CD4-positive, alpha-beta T cell treated with Interferon gamma for 1 hour (primary cell): ENCODE measurements around the gene DTNBP1.
"Not testable (repeated sequence)": the region's sequence is repeated elsewhere in the genome, so short reads cannot be mapped to it uniquely, and the experiment has no call there.

Experiments used
- DNase-seq: peaks from one replicate; pipeline ENCODE4 v3.0.0-alpha.2; 2020

DTNBP1 gene

DNA sequence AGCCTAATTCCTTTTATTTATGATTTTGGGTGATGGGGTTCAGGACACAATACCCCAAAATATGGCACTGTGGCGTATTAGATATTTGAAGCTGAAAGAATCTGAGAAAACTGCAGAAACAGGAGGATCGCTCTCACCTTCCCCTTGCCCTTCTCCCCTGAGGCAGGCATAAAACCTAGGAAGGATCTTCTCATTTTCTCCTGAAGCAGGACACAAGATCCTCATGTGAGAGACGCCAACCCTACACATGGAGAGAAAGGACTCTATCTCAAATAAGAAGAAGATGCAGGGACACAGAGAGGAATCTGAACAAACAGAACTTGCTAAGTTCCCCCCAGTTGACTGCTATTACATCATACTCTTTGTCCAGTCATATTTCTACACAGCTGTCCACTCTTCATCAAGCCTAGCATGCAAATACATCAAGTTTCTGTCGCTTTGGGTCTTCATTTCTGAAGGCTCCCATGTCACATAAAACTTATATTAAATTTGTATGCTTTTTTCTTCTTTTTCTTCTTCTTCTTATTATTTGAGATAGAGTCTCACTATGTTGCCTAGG, 109.0 kb downstream of the DTNBP1 start:
- no peak for DNase-seq

DNA sequence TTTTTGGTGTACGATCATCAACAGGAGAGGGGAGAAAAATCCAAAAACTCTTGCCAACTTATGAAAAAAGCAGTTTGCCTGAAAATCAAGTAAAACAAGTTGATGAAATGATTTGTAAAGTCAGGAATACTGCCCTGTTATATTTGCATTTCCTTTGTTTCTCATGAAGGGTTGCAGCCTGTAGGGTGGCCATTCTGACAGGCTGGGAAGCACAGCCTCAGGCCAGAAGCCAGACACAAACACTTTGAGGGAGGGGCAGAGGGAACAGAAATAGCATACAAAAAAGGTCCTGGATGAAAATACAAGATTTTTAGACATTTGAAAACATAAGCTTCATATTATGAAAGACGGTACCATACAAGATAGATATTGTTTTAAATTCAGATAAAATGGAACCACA, 109.8 kb downstream of the DTNBP1 start:
- no peak for DNase-seq

DNA sequence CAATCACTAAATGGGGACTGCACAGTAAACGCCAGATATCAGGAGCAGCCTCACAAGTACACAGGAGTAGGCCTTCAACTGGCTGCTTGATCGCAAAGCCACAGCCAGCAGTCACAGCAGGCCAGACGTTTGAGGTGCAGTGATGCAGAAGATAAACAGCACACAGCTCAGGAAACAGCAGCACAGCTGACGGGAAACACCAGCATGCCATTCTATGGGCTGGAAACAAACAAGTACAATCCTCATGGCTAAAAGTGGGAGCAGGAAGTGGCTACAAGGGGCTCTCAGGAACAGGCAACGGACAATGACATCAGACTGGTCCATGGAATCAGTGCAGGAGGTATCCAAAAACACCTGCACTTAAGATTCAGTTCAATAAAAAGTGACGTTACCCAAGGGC, 111.0 kb downstream of the DTNBP1 start:
- DNase-seq: no peak

DNA sequence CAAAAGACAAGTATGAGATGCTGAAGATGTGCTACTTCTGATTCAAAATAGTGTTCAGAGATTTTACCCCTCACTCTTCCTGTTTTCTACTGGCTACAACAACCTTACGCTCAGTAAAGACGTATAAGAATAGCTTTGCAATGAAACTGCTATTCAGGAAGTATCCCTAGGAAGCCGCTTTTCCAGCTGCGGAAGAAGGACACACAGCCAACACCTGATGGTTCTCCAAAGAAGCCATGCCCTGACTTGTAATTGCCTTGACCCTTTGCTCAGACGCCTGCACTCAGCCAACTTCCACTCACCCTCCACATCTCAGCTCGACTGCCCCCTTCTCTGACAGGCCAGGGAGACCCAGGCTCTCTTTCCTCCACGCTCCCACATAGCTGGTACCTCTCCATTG, 111.6 kb downstream of the DTNBP1 start:
- DNase-seq: no peak

DNA sequence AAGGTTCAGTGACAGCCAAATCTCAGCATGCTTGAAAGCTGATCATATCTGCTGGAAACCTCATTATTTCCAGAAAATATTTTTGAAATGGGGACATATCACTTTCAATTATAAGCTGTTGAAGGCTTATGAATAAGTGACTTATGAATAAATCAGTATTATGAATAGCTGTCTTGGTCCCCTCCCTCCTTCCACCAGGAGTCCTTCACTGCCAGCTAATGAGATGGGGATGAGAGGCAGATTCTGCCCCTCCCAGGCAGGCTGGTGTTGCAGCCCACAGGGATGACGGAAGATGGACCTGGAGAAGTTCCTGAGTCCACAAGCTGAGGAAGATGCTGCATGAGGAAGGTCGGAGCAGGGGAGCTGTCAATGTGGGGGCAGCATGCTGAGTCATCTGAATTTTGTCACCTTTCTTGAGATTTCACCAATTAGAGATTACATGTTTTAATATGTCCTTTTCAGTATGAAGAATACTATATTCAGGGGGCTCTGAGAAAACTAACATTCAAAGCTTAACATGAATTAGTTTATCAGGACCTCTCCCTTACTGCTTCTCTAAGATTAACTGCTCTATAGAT, 112.2 kb downstream of the DTNBP1 start:
- no peak for DNase-seq

DNA sequence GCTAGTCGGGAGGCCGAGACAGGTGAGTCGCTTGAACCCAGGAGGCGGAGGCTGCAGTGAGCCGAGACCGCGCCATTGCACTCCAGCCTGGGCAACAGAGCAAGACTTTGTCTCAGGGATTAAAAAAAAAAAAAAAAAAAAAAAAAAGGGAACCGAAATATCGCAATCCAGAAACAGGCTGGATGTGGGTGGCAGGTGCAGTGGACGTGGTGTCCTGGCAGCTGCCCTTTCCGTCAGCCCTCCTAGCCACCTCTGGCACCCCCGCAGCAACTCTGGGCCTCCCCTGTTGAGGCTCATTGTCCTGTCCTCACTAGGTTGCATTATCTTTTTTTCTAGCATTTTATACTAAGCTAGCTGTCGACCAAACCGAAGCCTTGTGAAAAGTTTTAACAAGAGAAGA, 113.5 kb downstream of the DTNBP1 start:
- no peak for DNase-seq

DNA sequence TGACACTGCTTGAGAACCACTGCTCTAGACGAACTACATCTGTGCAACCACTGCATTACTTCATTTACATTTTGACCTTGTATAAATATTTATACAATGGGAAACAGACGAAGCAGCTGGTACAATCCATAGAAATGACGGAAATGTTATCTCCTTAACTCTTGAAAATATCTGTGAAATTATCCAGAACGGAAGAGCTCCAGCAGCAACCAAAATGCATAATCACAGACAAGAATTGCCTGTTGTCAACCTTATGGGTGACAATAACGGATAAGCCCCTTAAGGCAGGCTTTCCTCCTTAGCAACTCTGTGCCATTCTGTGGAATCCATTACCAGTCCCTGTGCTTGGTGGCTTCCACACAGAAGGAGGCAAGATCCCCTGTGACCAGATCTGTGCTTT, 115.4 kb downstream of the DTNBP1 start:
- DNase-seq: no peak

DNA sequence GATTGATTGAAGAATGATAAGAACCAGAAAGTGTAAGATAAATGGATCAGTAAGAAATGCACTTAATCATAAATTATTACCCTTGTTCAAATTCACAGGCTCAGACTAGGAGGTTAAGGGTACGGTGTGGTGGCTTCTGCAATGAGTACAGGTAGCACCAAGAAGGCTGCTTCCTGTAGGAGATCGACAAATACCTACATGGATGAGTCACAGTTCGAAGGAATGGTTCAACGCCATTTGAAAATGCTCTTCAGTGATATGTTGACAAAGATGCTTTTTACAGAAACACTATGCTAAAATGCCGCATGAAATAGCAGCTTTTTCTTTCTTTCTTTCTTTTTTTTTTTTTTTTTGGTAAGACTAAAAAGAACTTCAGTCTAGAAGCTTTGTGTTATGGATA, 116.2 kb downstream of the DTNBP1 start:
- DNase-seq: no peak

DNA sequence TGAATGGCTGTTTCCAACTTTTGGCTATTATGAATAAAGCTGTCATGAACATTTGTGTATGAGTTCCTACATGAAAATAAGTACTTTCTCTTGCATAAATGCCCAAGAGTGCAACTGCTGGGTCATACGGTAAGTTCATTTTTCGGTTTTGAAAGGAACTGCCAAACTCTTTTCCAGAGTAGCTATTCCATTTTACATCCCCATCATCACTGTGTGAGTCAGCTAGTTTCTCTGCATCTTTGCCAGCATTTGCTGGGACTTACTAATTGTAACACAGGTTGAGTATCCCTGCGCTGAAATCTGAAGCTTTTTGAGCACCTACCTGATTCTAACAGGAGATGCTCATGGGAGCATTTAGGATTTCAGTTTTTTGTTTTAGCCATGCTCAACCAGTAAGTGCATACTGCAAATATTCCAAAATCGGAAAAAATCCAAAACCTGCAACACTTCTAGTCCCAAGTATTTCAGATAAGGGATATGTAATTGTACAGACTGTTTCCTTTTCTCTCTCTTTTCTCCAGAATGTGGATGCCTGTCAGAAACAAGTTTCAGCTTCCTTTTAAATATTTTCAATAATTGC, 118.4 kb downstream of the DTNBP1 start:
- no peak for DNase-seq

DNA sequence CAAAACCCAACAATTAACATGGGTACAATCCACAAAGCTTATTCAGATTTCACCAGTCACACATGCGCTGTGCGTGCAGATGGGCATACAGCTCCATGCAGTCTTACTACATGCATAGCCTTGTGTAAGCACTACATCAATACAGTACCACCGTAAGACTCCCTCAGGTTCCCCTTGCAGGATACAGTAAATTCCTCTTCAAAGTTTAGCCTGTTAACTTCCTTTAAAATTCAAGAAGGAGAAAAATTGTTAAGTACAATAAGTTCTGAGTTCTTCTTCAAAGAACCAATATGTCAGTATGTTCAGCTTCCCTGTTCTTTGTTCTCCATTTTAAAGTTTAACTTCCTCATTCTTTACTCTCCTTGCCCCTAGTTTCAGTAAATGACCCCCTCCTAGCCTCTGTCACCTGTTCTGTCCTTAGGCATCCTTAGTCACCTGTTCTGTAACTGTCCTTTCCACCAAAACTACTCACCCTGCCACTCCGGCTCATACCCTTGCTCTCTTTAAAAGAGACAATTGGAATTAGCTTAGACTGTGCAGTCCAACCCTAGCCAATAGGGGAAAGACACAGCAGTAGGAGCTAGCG, 119.4 kb downstream of the DTNBP1 start:
- DNase-seq: not testable (repeated sequence)

DNA sequence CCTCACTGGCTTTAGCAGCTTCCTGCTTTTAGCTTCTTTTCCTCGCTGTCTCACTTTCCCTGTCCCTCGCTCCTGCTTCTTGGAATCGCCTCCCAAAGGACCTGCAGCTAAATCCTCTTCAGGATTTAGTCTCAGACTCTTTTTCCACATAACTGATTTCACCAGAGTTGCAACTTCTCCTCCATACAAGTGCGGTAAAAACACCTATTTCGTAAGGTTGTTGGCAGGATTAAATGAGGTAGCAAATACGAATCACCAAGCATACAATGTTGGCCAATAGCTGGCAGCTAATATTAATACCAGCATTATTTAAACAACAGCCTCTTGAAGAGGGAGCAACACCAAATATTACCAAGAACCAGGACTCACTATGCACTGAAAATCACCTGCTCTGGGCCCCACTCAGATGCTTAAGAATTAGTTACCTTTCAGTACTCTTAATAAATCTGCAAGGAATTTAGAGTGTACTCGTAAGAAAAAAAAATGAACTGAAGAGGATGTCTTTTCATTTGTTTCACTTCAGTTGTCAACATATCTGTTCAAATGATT, 123.0 kb downstream of the DTNBP1 start:
- DNase-seq: no peak

DNA sequence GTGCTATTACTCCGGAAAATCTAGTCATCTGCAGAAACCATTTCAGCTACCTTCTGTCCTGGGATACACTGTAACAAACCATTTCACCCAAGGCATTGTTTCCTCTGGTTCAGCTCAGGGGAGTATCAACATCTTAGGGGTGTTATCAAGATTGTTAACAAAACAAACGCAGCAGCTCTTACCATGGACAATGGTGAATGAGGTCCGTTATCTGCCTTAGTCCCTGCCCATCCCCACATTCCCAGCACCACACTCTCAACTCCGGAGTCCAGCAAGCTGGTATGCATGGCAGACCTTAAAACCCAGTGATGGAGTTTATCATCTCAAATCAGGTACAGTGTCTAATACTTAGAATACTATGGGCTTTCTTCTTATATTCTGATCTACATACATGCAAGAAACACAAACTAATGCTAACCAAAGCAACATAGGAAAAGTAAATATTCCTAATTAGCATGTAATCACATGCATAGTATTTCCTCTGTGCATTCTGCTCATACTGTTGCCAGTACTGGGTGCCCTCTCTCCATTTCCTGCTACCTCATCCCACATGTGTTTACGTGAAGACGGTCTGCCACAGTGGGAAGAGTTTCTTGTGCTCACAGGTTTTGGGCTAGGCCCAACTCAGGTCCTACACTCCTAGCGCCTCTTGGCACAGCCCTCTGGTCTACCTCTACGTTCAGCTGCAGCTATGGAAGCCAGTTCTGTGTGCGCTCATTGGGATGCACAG, 123.9 kb downstream of the DTNBP1 start:
- DNase-seq: no peak

DNA sequence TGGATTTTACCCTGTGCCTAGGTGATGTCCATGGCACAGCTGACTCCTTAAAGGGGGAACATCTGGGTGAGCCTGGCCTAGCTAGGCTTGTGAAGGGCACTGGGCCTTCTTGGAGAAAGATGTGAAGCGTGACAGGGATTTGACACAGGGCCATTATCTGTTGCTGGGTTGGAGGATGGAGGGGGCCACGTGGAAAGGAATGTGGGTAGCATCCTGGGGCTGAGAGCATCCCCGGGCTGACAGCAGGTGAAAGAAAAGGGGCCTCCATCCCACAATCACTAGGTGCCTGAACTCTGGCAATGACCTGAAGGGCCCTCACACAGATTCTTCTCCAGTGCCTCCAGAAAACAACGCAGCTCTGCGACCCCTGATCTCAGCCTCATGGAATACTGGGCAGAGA, 124.7 kb downstream of the DTNBP1 start:
- no peak for DNase-seq

DNA sequence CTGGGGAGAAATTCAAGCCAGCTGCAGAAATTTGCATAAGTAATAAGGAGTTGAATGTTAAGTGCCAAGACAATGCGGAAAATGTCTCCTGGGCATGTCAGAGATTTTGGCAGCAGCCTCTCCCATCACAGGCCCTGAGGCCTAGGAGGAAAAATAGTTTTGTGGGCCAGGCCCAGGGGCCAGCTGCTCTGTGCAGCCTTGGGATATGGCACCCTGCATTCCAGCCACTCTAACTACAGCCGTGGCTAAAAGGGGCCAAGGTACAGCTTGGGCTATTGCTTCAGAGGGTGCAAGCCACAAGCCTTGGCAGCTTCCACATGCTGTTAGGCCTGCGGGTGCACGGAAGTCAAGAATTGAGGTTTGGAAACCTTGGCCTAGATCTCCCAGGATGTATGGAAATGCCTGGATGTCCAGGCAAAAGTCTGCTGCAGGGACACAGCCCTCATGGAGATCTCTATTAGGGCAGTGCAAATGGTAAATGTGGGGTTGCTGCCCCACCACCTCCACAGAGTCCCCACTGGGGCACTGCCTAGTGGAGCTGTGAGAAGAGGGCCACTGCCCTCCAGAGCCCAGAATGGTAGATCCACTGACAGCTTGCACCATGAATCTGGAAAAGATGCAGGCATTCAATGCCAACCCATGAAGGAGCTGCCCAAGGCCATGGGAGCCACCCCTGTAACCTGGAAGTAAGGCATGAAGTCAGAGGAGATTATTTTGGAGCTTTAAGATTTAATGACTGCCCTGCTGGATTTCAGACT, 126.5 kb downstream of the DTNBP1 start:
- no peak for DNase-seq

DNA sequence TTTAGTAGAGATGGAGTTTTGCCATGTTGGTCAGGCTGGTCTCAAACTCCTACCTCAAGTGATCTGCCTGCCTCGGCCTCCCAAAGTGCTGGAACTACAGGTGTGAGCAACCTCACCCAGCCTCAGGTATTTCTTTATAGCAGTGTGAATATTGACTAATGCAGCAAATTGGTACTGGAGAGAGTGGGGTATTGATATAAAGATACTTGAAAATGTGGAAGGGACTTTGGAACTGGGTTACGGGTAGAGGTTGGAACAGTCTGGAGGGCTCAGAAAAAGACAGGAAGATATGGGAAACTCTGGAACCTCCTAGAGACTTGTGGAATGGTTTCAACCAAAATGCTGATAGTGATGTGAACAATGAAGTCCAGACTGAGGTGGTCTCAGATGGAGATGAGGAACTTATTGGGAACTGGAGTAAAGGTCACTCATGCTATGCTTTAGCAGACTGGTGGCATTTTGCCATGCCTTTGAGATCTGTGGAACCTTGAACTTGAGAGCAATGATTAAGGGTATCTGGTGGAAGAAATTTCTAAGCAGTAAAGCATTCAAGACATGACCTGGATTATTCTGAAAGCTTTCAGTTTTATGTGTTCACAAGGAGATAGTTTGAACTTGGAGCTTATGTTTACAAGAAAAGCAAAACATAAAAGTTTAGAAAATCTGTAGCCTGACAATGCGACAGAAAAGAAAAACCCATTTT, 127.2 kb downstream of the DTNBP1 start:
- no peak for DNase-seq

DNA sequence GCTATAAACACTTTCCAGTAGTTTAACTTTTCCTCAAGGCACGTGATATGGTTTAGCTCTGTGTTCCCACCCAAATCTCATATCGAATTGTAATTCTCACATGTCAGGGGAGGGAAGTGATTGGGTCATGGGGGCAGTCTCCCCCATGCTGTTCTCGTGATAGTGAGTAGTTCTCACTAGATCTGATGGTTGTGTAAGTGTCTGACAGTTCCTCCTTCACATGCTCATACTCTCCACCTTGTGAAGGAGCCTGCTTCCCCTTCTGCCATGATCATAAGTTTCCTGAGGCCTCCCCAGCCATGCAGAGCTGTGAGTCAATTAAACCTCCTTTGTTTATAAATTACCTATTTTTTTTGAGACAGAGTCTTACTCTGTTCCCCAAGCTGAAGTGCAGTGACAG, 127.9 kb downstream of the DTNBP1 start:
- peak; percentile 29 for DNase-seq

DNA sequence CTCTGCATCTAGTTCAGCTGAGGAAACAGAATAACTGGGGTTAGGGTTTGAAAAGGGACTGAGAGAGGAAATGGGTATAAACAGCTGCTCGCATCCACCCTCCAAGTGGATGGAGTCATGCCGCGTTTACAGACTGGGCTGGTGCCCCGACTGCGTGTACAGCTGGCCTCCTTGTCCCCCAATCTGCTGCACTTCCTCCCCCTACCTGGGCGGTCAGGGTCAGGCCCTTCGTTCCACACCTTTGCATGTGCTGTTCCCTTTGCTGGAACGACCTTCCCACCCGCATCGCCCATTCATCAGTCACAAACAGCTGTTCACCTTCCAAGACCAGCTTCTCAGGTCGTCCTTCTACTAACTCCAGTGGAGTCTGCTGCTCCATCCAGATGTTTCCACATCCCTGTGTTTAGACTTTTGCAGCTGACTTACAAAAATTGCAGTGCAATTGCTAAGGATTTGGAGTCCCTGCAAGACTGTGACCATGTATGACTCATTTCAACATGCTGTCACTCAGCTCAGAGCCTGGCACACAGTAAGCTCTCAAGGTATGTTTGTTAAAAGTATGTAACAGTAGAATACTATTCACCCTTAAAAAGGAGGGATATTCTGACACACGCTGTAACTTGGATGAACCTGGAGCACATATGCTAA, 129.3 kb downstream of the DTNBP1 start:
- no peak for DNase-seq

DNA sequence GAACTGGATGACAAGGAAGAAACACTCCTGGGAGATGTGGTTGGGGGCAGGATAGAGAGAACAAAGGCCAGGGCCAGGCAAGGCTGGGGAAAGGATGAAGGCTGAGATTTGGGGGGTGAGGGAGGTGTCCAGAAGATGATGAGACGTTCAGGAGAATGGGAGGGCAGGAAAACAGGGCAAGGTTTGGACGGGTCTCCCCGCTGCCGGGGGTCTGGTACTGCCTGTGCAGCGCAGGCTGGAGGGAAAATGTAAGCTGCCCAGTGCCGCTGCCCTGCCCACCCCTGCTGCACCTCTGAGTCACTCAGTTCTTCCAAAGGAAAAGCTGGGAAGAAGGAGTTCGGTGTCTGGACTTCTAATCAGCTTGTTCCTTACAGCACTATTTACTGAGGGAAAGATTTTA, 130.9 kb downstream of the DTNBP1 start:
- no peak for DNase-seq

DNA sequence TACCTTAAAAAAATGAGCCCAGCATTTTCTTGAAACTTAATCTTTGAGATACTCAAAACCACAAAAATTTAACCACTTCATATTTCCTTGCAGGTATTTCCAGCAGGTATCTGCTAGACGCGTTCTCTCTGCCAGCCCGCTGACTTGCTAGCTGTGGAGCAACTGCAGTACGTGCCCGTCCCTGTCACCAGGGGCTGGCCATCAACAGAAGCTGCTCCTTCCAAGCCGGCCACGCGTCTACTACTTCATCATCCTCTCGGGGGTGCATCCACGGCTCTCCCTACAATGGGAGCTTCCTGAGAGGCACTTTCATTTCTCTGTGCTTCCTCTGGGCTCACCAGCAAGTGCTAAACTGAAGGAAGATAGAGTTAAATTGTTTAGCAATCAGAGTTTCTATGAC, 132.4 kb downstream of the DTNBP1 start:
- no peak for DNase-seq

DNA sequence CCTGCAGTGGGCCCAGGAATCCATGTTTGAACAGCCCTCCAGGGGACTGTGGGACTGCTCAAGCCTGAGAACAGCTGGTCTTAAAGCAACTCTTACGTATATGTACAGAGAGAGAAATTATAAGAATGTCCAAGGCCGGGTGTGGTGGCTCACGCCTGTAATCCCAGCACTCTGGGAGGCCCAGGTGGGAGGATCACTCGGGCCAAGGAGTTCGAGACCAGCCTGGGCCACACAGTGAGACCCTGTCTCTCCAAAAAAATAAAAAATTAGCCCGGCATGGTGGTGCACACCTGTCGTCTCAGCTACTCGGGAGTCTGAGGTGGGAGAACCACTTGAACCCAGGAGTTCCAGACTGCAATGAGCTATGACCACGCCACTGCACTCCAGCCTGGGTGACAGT, 134.0 kb downstream of the DTNBP1 start:
- DNase-seq: no peak

DNA sequence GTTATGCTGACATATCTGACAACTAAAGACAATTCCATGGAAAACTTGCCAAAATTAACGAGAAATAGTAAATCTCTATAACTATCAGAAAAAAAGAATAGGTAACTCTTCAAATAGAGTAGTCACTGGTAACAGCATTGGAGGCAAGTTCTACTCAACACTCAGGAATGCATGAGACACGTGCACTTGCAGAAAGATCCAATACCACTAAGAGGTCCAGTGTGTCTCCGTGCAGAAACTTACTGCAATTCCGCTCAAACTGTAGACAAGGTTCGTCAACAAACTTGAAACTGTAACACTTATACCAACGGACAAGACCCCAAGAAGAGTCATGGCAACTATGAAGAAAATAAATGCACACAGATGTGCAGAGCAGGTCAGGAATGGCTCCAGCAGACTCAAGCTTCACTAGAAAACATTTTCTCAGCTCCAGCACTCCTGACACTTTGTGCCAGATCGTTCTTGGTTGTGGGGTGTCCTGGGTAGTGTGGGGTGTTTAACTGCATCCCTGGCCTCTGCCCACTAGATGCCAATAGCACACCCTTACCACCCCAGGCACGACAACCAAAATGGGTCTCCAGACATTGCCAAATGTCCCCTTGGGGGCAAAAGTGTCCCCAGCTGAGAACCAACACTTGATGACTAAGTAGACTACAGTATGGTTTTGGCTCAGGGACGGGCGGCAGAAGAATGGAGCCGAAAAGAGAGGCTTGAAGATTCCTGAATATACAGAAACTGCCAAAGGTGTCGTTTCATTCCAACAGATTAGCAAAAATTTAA, 134.8 kb downstream of the DTNBP1 start:
- no peak for DNase-seq
